Glutamatergic neuron (in vitro differentiated cells): ENCODE data around the gene RANBP17. TPM values are rescaled to one million over a fixed set of nuclear protein-coding genes. Genes with fewer than 3 reads are reported as not detected.
"Not testable (repeated sequence)": the region's sequence is repeated elsewhere in the genome, so short reads cannot be mapped to it uniquely, and the experiment has no call there.

Source experiments
- DNase-seq: peaks from one replicate; pipeline ENCODE4 v3.0.0; 2022
- H3K27ac Mint-ChIP-seq: one replicate; pipeline ENCODE4 v1.8.0; 2020; ENCODE audit warnings: mild to moderate bottlenecking, mixed read lengths, inconsistent platforms; ENCODE audit not compliant: unreplicated experiment
- H3K27me3 Mint-ChIP-seq: one replicate; pipeline ENCODE4 v1.8.0; 2020; ENCODE audit warnings: mild to moderate bottlenecking, moderate library complexity, mixed read lengths, inconsistent platforms; ENCODE audit not compliant: unreplicated experiment
- H3K36me3 Mint-ChIP-seq: one replicate; pipeline ENCODE4 v1.8.0; 2020; ENCODE audit warnings: mild to moderate bottlenecking, mixed read lengths, inconsistent platforms; ENCODE audit not compliant: unreplicated experiment
- H3K4me1 Mint-ChIP-seq: one replicate; pipeline ENCODE4 v1.8.0; 2020; ENCODE audit warnings: mild to moderate bottlenecking, low read depth, mixed read lengths, inconsistent platforms; ENCODE audit not compliant: unreplicated experiment
- H3K4me3 Mint-ChIP-seq: one replicate; pipeline ENCODE4 v1.8.0; 2020; ENCODE audit warnings: mild to moderate bottlenecking, mixed read lengths, inconsistent platforms; ENCODE audit not compliant: unreplicated experiment
- H3K9me3 Mint-ChIP-seq: one replicate; pipeline ENCODE4 v1.8.0; 2020; ENCODE audit warnings: mild to moderate bottlenecking, moderate library complexity, mixed read lengths, inconsistent platforms; ENCODE audit not compliant: unreplicated experiment
- total RNA-seq: library from RNA; stranded (reverse); fragmentation: NEBNext Ultra II Directional; extraction: Animal tissue kit (Norgen Biotek cat#: 25700); gene quantifications from one replicate; pipeline ENCODE4 v1.2.1, GENCODE V29; 2021; ENCODE audit not compliant: unreplicated experiment
- TF ChIP-seq, protein P1 (sequence below): fragments of 200-600 bp; sonication (generic); IDR thresholded peaks from one replicate; pipeline ENCODE4 v1.5.0; 2021; ENCODE audit not compliant: partially characterized antibody, unreplicated experiment

RANBP17 gene
- total RNA-seq, 1 donor from 2014 or later: 25.7 TPM

DNA sequence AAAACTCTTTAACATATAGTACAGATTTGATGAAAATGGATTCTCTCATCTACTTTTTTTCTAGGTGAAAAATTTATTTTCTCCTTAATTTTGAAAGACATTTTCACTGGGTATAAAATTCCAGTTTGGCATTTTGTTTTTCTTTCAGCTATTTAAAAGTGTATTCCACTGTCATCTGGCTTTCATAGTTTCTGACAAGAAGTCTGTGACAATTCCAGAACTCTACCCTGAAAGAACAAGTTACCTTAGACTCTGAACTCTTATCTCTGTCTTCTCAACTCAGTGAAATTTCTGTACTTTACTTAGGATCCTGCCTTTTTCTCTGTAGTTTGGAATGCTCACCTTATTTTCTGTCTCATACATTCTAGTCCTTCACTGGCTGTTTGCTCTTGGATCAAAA is 161.7 kb downstream of the RANBP17 start:
- Mint-ChIP-seq H3K4me1 (no peaks in the 10 kb centered on the region), H3K27me3 (peaks cover 2% of the 10 kb centered on the region), H3K4me3 (no peak overlapping the region), H3K27ac (no peak overlapping the region), H3K36me3 (peaks cover 12% of the 10 kb centered on the region), H3K9me3 (peaks cover 12% of the 10 kb centered on the region)
- DNase-seq: no peak
- TF ChIP-seq, protein P1, sequence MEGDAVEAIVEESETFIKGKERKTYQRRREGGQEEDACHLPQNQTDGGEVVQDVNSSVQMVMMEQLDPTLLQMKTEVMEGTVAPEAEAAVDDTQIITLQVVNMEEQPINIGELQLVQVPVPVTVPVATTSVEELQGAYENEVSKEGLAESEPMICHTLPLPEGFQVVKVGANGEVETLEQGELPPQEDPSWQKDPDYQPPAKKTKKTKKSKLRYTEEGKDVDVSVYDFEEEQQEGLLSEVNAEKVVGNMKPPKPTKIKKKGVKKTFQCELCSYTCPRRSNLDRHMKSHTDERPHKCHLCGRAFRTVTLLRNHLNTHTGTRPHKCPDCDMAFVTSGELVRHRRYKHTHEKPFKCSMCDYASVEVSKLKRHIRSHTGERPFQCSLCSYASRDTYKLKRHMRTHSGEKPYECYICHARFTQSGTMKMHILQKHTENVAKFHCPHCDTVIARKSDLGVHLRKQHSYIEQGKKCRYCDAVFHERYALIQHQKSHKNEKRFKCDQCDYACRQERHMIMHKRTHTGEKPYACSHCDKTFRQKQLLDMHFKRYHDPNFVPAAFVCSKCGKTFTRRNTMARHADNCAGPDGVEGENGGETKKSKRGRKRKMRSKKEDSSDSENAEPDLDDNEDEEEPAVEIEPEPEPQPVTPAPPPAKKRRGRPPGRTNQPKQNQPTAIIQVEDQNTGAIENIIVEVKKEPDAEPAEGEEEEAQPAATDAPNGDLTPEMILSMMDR: no peak

DNA sequence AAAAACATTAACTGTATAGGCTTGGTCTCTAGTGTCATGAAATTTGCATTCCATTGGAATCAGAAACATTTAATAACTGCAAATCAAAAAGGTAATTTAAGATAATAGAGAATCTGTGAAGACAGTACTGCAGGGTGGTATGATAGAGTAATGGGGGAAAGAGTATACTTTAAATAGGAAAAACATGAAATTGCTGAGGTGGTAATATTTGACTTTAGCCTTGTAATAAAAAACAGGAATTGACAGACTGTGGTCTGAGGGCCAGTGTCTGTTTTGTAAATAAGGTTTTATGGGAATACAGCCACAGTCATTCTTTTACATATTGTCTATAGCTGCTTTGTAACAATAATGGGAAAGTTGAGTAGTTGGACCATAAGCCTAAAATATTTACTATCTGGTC is 162.3 kb downstream of the RANBP17 start:
- no peak for DNase-seq
- TF ChIP-seq, protein P1: no peak

DNA sequence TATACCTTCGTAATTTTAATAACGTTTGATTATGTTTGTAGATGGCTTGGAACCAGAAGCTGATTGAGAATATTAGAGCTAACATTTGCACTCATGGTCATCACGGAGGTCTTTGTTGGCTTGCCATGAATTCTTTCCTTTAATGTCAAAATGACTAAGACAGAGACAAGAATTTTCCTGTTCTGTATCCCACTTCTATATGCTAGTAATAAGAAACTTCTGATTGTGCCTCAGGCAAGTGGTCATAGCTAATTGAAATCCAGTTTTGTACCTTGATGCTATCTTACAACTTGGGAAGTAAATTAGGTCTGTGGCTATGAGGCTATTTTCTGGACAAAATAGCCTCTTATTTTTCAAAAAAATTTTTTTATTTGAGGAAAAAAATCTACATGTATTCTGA is 167.6 kb downstream of the RANBP17 start:
- Mint-ChIP-seq H3K9me3 (no peaks in the 10 kb centered on the region), H3K36me3 (no peaks in the 10 kb centered on the region), H3K4me1 (peaks cover 7% of the 10 kb centered on the region), H3K27me3 (peaks cover 2% of the 10 kb centered on the region), H3K27ac (no peak overlapping the region), H3K4me3 (no peak overlapping the region)
- no peak for DNase-seq
- TF ChIP-seq, protein P1: no peak

More for the DNA sequence above, 162.3 kb downstream of the RANBP17 start:
- Mint-ChIP-seq H3K36me3 (peaks cover 12% of the 10 kb centered on the region), H3K4me1 (no peaks in the 10 kb centered on the region), H3K9me3 (peaks cover 9% of the 10 kb centered on the region), H3K4me3 (no peak overlapping the region), H3K27me3 (peaks cover 2% of the 10 kb centered on the region), H3K27ac (no peak overlapping the region)

DNA sequence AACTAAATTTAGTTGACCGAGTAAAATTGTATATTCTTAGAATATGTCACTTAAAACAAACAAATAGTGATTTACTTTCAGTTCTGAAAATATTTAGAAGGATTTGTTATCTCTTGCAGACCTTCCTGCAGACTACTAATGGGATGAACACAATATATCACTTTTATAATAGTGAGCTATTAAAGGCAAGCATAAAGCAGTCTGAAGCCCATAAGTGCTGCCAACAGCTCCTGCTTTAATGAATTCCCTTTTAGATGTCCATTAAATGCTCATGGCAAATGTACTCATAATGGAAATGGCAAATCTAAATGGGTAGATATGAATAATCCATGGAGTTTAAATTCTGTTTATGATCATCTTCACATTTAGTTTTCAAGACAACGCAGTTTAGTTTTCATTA is 170.2 kb downstream of the RANBP17 start:
- TF ChIP-seq, protein P1: no peak
- Mint-ChIP-seq H3K4me1 (peaks cover 7% of the 10 kb centered on the region), H3K27me3 (no peaks in the 10 kb centered on the region), H3K27ac (no peak overlapping the region), H3K36me3 (no peaks in the 10 kb centered on the region), H3K4me3 (peak overlapping the region; percentile 61), H3K9me3 (no peaks in the 10 kb centered on the region)
- DNase-seq: no peak

DNA sequence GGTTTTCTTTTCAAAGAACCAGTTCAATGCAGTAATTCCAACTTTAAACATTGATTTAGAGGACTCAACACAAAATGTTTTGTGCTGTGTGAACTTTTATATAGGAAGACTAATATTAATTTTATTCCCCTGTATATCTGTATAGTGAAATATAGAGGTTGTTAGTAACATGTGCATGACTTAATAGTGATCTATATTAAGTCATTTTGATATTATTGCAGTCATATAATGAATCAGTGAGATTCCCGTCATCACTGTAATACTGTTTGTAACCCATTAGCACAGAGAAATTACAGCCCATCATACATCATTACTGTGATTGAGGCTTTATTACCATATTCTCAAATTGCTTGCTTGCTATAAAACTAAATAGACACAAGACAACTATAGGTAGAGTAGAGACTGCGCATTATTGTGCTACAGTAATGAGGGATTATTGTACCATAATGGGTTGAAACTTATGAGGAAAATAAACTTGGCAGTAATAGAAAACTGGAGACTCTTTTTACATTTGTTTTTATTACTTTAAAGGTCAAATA is 170.7 kb downstream of the RANBP17 start:
- no peak for DNase-seq

DNA sequence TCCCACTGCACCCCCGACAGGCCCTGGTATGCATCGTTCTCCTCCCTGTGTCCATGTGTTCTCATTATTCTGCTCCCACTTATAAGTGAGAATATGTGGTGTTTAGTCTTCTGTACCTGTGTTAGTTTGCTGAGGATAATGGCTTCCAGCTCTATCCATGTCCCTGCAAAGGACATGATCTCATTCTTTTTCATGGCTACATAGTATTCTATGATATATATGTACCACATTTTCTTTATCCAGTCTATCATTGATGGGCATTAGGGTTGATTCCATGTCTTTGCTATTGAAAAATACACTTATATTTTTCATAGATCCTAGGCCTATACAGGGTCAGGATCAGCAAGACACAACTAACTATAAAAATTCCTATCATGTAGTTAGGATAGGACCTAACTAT is 180.1 kb downstream of the RANBP17 start:
- not testable (repeated sequence) for H3K27ac Mint-ChIP-seq, H3K4me3 Mint-ChIP-seq, H3K9me3 Mint-ChIP-seq, H3K27me3 Mint-ChIP-seq, DNase-seq, H3K36me3 Mint-ChIP-seq
- H3K4me1 Mint-ChIP-seq: peaks cover 15% of the 10 kb centered on the region

More for the DNA sequence above, 170.7 kb downstream of the RANBP17 start:
- Mint-ChIP-seq H3K36me3 (peaks cover under 1% of the 10 kb centered on the region), H3K9me3 (no peaks in the 10 kb centered on the region), H3K4me1 (peaks cover 7% of the 10 kb centered on the region), H3K27ac (peak overlapping the region; percentile 11), H3K27me3 (no peaks in the 10 kb centered on the region), H3K4me3 (no peak overlapping the region)
- TF ChIP-seq, protein P1: no peak
